Measurements from ENCODE around the gene TPSD1.
"Not testable (repeated sequence)": the region's sequence is repeated elsewhere in the genome, so short reads cannot be mapped to it uniquely, and the experiment has no call there.

GRCh38 chr16:1296688-1297017 is 40.8 kb downstream of the TPSD1 start:
- not testable (repeated sequence) for TF ChIP-seq REST (IDR thresholded peaks at IDR 0.05); RAD21 (conservative IDR thresholded peaks at IDR 0.05 in 1 of 2, IDR thresholded peaks at IDR 0.05 in 1 of 2); POLR2A (IDR thresholded peaks at IDR 0.05; ENCODE audit: low read length); CTCF (IDR thresholded peaks at IDR 0.05); EP300 (IDR thresholded peaks at IDR 0.05); ZFP36 (IDR thresholded peaks at IDR 0.05; ENCODE audit: borderline replicate concordance, partially characterized antibody); RCOR1 (IDR thresholded peaks at IDR 0.05; ENCODE audit: low read depth, low read length); NFE2L2 (conservative IDR thresholded peaks at IDR 0.05; ENCODE audit: low read length); MAX (IDR thresholded peaks at IDR 0.05)

All from A549 (cell line).